Stimulated activated CD8-positive, alpha-beta memory T cell treated with anti-CD3 and anti-CD28 coated beads, Interleukin-15, amount 100 ng/mL, for 24 hours (primary cell): ENCODE measurements around the gene CDH4.

Source experiments
- DNase-seq: peaks from one replicate; pipeline ENCODE4 v3.0.0-alpha.2; 2020; ENCODE audit warnings: low read depth

The CDH4 gene

DNA sequence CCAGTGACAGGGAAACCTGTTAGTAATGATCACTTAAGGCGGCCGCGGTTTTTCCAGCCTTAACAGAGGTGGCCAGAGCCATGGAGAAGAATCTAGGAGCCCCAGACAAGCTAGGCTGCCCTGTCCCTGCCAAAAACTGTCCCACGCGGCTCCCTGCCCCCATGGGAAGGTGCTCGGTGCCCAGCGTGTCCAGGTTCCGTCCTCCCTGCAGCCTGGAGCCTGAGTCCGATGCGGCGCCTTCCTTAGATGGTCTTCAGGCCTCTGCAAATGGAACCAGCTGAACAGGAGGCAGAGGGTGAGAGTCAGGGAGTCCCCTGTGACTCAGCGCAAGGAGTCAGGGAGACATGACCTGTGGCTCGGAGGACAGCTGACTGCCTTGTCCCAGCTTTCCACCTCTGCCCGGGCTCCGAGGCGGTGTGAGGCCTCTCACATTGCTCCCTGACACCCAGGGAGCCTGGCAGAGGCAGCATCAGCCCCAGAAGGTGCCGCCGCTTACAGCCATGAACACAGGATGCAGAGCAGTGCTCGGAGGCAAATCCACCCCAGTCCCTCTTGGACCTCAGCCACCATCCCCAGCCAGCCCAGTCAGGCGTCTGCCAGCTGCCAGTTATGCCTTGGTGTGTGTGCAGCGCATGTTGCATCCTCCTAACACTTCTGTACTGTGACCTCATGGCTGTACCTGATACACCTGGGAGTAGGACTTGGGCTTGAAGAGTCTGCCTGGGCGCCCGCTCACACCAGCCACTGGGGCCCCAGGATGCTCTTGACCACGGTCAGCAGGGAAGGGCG lies 377.7 kb downstream of the CDH4 start:
- DNase-seq, result no peak

DNA sequence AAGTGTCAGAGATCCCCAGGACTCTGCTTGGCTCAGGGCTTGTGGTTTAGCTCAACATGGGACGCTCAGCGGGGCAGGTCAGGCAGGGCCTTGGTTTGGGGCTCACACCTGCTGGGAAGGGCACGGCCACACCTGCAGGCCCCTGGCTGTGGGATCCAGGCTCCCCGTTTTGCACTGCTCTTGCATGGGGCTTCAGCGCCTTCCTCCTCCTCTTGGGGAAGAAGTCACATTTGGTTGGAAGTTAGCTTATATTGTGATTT lies 378.3 kb downstream of the CDH4 start:
- no peak for DNase-seq

- DNase-seq, result no peak
These were observed 378.8 kb downstream of the CDH4 start for GRCh38 chr20:61630816-61631215.

DNA sequence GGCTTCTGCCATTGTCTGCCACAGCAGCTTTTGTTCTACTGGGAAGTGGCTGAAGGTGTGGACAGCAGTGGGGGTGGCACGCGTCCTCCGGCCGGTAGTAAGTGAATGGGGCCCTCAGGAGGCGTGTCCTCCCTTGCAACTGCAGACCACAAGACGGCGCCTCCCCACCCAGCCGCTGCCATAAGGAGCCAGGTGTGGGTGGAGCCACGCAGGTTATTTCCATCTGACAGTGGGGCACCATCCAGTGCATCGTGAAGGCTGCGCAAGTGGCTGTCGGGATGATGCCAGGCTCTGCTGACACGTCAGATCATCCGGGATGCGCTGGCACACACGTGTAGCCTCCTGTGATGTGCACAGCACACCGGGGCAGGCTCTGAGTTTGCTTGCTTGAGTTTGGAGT lies 379.7 kb downstream of the CDH4 start:
- no peak for DNase-seq

- no peak for DNase-seq
These were observed 380.9 kb downstream of the CDH4 start for GRCh38 chr20:61633004-61633403.

DNA sequence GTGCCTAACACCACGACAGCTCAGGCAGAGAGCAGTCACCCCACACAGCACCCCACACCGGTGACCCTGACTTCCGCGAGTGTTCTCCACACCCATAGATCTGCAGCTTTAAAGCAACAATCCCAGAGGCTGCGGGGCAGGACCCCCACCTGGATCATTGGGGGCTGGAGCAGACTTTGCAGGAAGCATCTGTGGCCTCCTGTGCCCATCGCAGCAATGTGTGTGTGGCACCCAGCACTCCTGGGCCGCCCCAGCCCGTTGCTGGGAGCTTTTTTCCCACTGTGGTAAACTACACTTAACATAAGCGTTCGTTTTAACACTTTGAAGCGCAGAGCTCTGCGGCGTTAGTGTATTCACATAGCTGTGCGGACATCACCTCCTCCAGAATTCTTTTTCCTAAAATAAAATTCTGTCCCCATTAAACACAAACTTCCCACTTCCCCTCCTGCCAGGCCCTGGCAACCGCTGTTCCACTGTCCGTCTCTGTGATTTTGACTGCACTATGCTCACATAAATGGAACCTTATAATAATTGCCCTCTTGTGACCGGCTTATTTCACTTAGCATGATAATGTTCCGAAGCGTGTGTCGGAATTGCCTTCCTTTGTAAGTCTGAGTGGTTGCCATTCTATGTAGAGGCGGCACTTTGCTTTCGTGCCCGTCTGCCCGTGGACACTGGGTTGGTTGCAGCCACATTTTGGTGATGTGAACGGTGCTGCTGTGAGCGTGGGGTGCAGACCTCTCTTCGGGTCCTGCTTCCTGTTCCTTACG lies 382.5 kb downstream of the CDH4 start:
- DNase-seq, result no peak

- DNase-seq, result no peak
These were observed 383.8 kb downstream of the CDH4 start for GRCh38 chr20:61635721-61636455.

DNA sequence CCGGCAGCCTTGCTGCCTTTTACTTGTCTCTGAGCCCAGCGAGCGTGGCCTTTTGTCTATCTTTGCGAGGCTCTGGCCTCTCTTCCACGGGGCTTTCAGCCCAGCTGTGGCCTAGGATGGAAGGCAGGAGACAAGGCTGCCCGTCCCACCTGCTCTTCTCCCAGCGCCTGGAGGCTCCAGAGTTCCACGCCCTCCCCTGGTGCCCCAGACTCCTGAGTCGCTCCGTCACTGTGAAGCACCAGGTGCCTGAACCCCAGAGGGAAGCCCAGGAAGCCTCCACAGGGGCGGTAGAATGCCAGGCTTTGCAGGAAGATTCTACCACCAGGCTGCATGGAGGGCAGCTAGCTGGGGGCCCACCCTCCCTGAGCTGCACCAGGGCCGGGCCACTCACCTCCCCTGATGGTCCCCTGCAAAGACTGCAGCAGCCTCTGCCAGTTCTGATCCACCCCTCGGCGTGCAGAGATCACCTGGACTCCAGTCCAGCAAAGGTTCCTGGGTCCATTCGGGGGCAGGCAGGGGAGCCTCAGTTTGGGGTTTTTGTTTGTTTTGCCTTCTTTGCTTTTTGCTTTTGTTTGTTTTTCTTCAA lies 384.6 kb downstream of the CDH4 start:
- no peak for DNase-seq

GRCh38 chr20:61638802-61639585 lies 386.9 kb downstream of the CDH4 start:
- DNase-seq, result no peak

- no peak for DNase-seq
These were observed 388.2 kb downstream of the CDH4 start for GRCh38 chr20:61640131-61640870.

DNA sequence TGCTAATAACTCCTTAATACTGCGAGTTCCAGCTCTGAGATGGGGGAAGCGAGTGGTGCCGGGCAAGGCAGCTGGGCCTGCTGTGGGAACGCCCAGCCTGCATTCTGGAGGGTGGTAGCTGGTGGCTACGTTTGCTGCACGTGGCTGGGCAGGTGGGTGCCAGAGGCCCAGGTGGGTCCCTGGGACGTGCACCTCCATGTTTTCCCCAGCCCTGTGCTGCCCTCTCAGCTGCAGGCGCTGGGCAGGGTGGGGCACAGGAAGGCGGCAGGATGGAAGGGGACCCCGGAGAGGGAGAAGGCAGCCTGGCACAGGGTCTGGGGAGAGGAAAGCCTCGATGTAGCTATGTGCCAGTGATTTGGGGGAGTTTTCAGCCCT lies 388.8 kb downstream of the CDH4 start:
- no peak for DNase-seq

GRCh38 chr20:61643656-61644377 lies 391.8 kb downstream of the CDH4 start:
- DNase-seq, result no peak

DNA sequence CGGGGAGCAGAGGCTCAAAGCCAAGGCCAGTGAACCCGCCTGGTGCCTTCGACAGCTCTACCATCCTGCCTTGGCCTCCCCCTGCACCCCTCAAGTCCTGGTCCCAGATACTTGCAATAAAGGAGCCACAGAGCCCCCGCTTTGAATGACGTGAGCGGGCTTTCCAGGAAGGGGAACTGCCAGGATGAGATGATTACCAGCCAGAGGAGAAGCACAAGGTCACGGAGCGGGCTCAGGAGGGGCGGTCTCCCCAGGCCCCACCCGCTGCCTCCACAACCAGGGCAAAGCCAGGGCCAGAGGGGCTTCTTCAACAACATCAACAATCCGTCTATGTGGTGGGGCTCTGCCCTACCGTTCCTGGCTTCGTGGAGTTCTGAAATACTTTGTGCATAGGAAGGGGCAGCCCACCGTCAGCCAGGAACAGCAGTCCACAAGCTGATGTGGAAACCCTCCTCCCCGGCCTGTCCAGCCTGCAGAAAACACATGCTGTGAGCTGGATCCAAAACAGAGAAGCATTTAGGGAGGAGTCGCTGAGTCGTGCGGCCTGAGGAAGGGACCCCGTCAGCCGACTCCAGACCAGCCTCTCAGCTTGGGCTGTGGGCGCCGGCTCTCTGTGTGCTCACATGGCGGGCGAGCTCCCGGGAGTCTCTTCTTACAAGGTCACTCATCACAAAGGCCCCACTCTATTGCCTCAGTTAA lies 392.5 kb downstream of the CDH4 start:
- DNase-seq, result no peak

GRCh38 chr20:61645732-61646131 lies 393.7 kb downstream of the CDH4 start:
- DNase-seq, result no peak

DNA sequence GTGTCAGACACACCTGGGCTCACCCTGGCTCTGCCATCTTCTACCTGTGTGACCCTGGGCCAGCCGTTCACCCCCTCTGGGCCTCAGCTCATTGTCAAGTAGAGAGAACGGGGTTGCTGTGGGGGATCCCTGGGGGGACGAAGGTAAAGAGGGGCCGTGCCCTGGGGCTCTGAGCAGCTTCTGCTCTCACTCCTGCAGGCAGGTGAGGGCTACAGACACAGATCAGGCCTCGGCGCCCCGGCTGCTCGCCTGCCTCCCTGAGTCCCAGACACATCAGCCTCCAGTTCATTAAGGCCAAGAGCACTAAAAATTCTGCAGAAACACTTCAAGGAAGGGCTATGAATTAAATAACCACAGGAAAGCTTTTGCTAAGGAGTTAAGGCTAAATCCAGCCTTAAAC lies 394.4 kb downstream of the CDH4 start:
- DNase-seq, result no peak

DNA sequence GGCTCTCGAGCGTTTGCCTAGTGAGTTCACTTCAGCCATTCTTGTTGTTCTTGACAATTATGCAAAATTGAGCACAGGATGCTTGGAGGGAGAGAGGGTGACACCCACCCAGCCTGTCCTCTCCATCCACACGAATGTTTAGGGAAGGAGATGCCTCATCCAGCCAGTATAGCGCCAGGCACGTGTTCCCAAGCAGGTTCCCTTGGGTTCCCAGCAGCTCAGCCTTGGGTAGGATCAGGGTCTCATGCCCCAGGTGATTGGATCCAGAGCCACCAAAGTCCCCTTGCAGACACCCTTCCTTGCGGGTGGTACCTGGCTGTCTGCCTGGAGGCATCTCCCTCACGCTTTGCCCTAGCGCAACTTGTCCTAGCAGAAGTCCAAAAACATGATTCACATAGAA lies 394.9 kb downstream of the CDH4 start:
- no peak for DNase-seq

GRCh38 chr20:61647702-61648101 lies 395.6 kb downstream of the CDH4 start:
- no peak for DNase-seq

GRCh38 chr20:61649105-61649859 lies 397.2 kb downstream of the CDH4 start:
- no peak for DNase-seq

GRCh38 chr20:61649860-61650162 lies 397.8 kb downstream of the CDH4 start:
- DNase-seq, result no peak
